GM23338 (cell line): ENCODE data around the gene HABP4.

Experiments used
- CREB1 ChIP-seq: fragments of 250-450 bp; sonication (Bioruptor Pico); IDR thresholded peaks from 2 replicates; pipeline ENCODE4 v1.5.0; 2020; ENCODE audit warnings: low read depth, mild to moderate bottlenecking, moderate library complexity
- CTCF ChIP-seq, 2 experiments: fragments of 200-600 bp in 1 of 2; sonication (generic) in 1 of 2; conservative IDR thresholded peaks; 2 replicates each; pipeline versions ENCODE4 v1.5.1 to v1.6.1; 2016 to 2017; ENCODE audit warnings: antibody characterized with exemption in 2 of 2, low read depth in 2 of 2, mild to moderate bottlenecking in 2 of 2, moderate library complexity in 1 of 2
- EZH2 ChIP-seq: fragments of 200-600 bp; sonication (generic); IDR thresholded peaks from one replicate; pipeline ENCODE4 v1.8.0; 2017; ENCODE audit warnings: antibody characterized with exemption, mild to moderate bottlenecking, low read depth; ENCODE audit not compliant: unreplicated experiment
- POLR2AphosphoS5 ChIP-seq: IDR thresholded peaks from 2 replicates; pipeline ENCODE4 v1.6.1; 2016; ENCODE audit warnings: antibody characterized with exemption, low read depth
- REST ChIP-seq: IDR thresholded peaks from one replicate; pipeline ENCODE4 v1.6.1; 2018; ENCODE audit warnings: antibody characterized with exemption; ENCODE audit not compliant: unreplicated experiment

GRCh38 chr9:96522366-96522765 is 72.4 kb downstream of the HABP4 start:
- TF ChIP-seq CTCF (conservative IDR thresholded peaks at IDR 0.05; ENCODE audit: low read depth in 2 of 2), result no peak
- no peak for TF ChIP-seq POLR2AphosphoS5
- TF ChIP-seq REST, result no peak
- no peak for TF ChIP-seq CREB1
- TF ChIP-seq EZH2, result no peak
